Putamen (tissue), 1 donor: ENCODE measurements around the gene URB2.
A peak's percentile ranks its signal among the peaks of the same experiment; 100 is the strongest.
"Not testable (repeated sequence)": the region's sequence is repeated elsewhere in the genome, so short reads cannot be mapped to it uniquely, and the experiment has no call there.

Experiments used
- DNase-seq: peaks from one replicate; pipeline ENCODE4 v3.0.0-alpha.2; 2016; ENCODE audit warnings: low spot score

The URB2 gene

GRCh38 chr1:229625915-229626831 is at the start of gene URB2, which contains the start of gene TAF5L:
Gene URB2 (plus strand): TSS chr1:229626247. CDS start chr1:229627634, 1,387 bp downstream.
Gene TAF5L (minus strand): TSS chr1:229626122. CDS start chr1:229614482, 11,640 bp downstream.
- peak; percentile 94 for DNase-seq

GRCh38 chr1:229578168-229579058 is 47.6 kb upstream of the URB2 start:
- DNase-seq = no peak

GRCh38 chr1:229579059-229579673 is 46.9 kb upstream of the URB2 start:
- DNase-seq = peak; percentile 95

- no peak for DNase-seq
Measured at GRCh38 chr1:229581485-229581884, 44.6 kb upstream of the URB2 start.

GRCh38 chr1:229582011-229582694 is 43.9 kb upstream of the URB2 start:
- DNase-seq = peak; percentile 28

GRCh38 chr1:229582715-229583114 is 43.3 kb upstream of the URB2 start:
- no peak for DNase-seq

- DNase-seq = no peak
Measured at GRCh38 chr1:229585338-229585737, 40.7 kb upstream of the URB2 start.

- no peak for DNase-seq
Measured at GRCh38 chr1:229590119-229590518, 35.9 kb upstream of the URB2 start.

- DNase-seq = no peak
Measured at GRCh38 chr1:229593800-229594199, 32.2 kb upstream of the URB2 start.

- DNase-seq = no peak
Measured at GRCh38 chr1:229594227-229595008, 31.6 kb upstream of the URB2 start.

- DNase-seq = not testable (repeated sequence)
Measured at GRCh38 chr1:229595876-229596275, 30.2 kb upstream of the URB2 start.

- DNase-seq = no peak
Measured at GRCh38 chr1:229596925-229597699, 28.9 kb upstream of the URB2 start.

- DNase-seq = no peak
Measured at GRCh38 chr1:229597877-229598276, 28.2 kb upstream of the URB2 start.

- no peak for DNase-seq
Measured at GRCh38 chr1:229599218-229599954, 26.7 kb upstream of the URB2 start.

GRCh38 chr1:229600229-229600628 is 25.8 kb upstream of the URB2 start:
- DNase-seq = no peak

- no peak for DNase-seq
Measured at GRCh38 chr1:229603371-229604005, 22.6 kb upstream of the URB2 start.

- DNase-seq = no peak
Measured at GRCh38 chr1:229607370-229607769, 18.7 kb upstream of the URB2 start.

- no peak for DNase-seq
Measured at GRCh38 chr1:229608590-229608989, 17.5 kb upstream of the URB2 start.

- no peak for DNase-seq
Measured at GRCh38 chr1:229613938-229614337, 12.1 kb upstream of the URB2 start.
